Stimulated activated CD4-positive, alpha-beta T cell treated with anti-CD3 and anti-CD28 coated beads, TNF-alpha, amount 100 ng/mL, for 1 hour (primary cell): ENCODE measurements around the gene POLD3.
"Not testable (repeated sequence)": the region's sequence is repeated elsewhere in the genome, so short reads cannot be mapped to it uniquely, and the experiment has no call there.

Experiments used
- DNase-seq, 3 donors: peaks; one replicate each; pipeline ENCODE4 v3.0.0-alpha.2; 2020; ENCODE audit warnings: low read depth in 3 of 3, low spot score in 1 of 3

Gene POLD3

GRCh38 chr11:74636630-74637184, 44.3 kb downstream of the POLD3 start:
- DNase-seq: no peak

GRCh38 chr11:74637700-74638099, 45.3 kb downstream of the POLD3 start:
- DNase-seq: no peak

- no peak for DNase-seq
These were observed 46.5 kb downstream of the POLD3 start for GRCh38 chr11:74638869-74639268.

- DNase-seq: no peak
These were observed 47.2 kb downstream of the POLD3 start for GRCh38 chr11:74639533-74639932.

GRCh38 chr11:74641289-74641688, 48.9 kb downstream of the POLD3 start:
- DNase-seq: no peak

- DNase-seq: no peak
These were observed 49.5 kb downstream of the POLD3 start for GRCh38 chr11:74641905-74642304.

- DNase-seq: no peak
These were observed 50.5 kb downstream of the POLD3 start for GRCh38 chr11:74642912-74643311.

- DNase-seq: no peak
These were observed 51.7 kb downstream of the POLD3 start for GRCh38 chr11:74644081-74644480.

- DNase-seq: no peak
These were observed 53.8 kb downstream of the POLD3 start for GRCh38 chr11:74646215-74646614.

- DNase-seq: no peak
These were observed 54.6 kb downstream of the POLD3 start for GRCh38 chr11:74646954-74647353.

GRCh38 chr11:74647404-74647803, 55.0 kb downstream of the POLD3 start:
- no peak for DNase-seq

- DNase-seq: no peak
These were observed 55.4 kb downstream of the POLD3 start for GRCh38 chr11:74647831-74648230.

GRCh38 chr11:74648894-74649293, 56.5 kb downstream of the POLD3 start:
- DNase-seq: no peak

- no peak for DNase-seq
These were observed 58.1 kb downstream of the POLD3 start for GRCh38 chr11:74650498-74650897.

GRCh38 chr11:74654976-74655375, 62.6 kb downstream of the POLD3 start:
- DNase-seq: no peak

- not testable (repeated sequence) for DNase-seq
These were observed 66.7 kb downstream of the POLD3 start for GRCh38 chr11:74659124-74659523.

GRCh38 chr11:74662487-74663103, 70.2 kb downstream of the POLD3 start:
- no peak for DNase-seq

GRCh38 chr11:74663315-74663714, 70.9 kb downstream of the POLD3 start:
- no peak for DNase-seq

- no peak for DNase-seq
These were observed 77.1 kb downstream of the POLD3 start for GRCh38 chr11:74669211-74670160.

- DNase-seq: no peak
These were observed 77.8 kb downstream of the POLD3 start for GRCh38 chr11:74670171-74670570.

- no peak for DNase-seq
These were observed 79.3 kb downstream of the POLD3 start for GRCh38 chr11:74671520-74672196.
